GM12878 (cell line): Measurements from ENCODE around the gene INVS. TPM values are rescaled to one million over a fixed set of nuclear protein-coding genes. Genes with fewer than 3 reads are reported as not detected.

Experiments used
- ATAC-seq: fragments of 200-7000 bp; cut with Tn5 transposase; 3 replicates; pipeline ENCODE4 v1.9.1; 2020; ENCODE audit warnings: mild to moderate bottlenecking, moderate library complexity
- BruUV-seq: library from RNA; stranded (reverse); fragments of 400-500 nt; replicated peaks from 2 replicates; lab custom pipeline; 2021; lab: Mats Ljungman, UMichigan
- CTCF ChIA-PET: fragments of 300-600 bp; sonication (Branson Sonifier 250); formaldehyde crosslinking; extraction: SDS; loops from one replicate; lab custom pipeline; 2021; ENCODE audit warnings: inconsistent platforms; lab: Yijun Ruan, JAX
- POLR2A ChIA-PET: fragments of 350-600 bp; formaldehyde crosslinking; extraction: SDS; loops from one replicate; lab custom pipeline; 2021; ENCODE audit warnings: inconsistent platforms; lab: Charles Lee
- RAD21 ChIA-PET: fragments of 300-600 bp; sonication (Branson Sonifier 250); formaldehyde crosslinking; loops from one replicate; lab custom pipeline; 2023; ENCODE audit warnings: antibody characterized with exemption; ENCODE audit not compliant: unreplicated experiment; lab: Charles Lee
- SMC1A ChIA-PET: fragments of 300-600 bp; sonication (Branson Sonifier 250); formaldehyde crosslinking; loops from one replicate; lab custom pipeline; 2023; ENCODE audit not compliant: unreplicated experiment, uncharacterized antibody; lab: Charles Lee
- DNase-seq: peaks from one replicate; pipeline ENCODE4 v3.0.0-alpha.2; 2011; ENCODE audit warnings: low read depth, low spot score
- FAIRE-seq: peaks from 3 replicates; lab custom pipeline; 2011; peaks lifted over from hg19 to GRCh38; lab: Jason Lieb, UNC
- H2AFZ ChIP-seq: 2 replicates; pipeline ENCODE4 v1.6.0; 2011; ENCODE audit warnings: low read depth, low read length, control low read depth; ENCODE audit not compliant: control insufficient read depth
- H3K27ac ChIP-seq: 2 replicates; pipeline ENCODE4 v1.5.1; 2011; ENCODE audit warnings: control low read depth; ENCODE audit not compliant: control insufficient read depth, insufficient read depth
- H3K27me3 ChIP-seq, 2 experiments: replicated peaks in 1 of 2; 2 replicates each; pipeline versions ENCODE4 v1.6.0 to v1.6.1; 2011; ENCODE audit warnings: low read length in 1 of 2; ENCODE audit not compliant: control insufficient read depth in 2 of 2, insufficient read depth in 2 of 2
- H3K36me3 ChIP-seq, 2 experiments: 2 replicates each; pipeline ENCODE4 v1.5.1; 2011; ENCODE audit warnings: low read length in 1 of 2; ENCODE audit not compliant: control insufficient read depth in 2 of 2, insufficient read depth in 2 of 2
- H3K4me1 ChIP-seq: 2 replicates; pipeline ENCODE4 v1.6.1; 2011; ENCODE audit warnings: mild to moderate bottlenecking, low read length, moderate library complexity, mixed read lengths; ENCODE audit not compliant: control insufficient read depth, insufficient read depth
- H3K4me2 ChIP-seq: 2 replicates; pipeline ENCODE4 v1.6.0; 2011; ENCODE audit warnings: control low read depth; ENCODE audit not compliant: control insufficient read depth, insufficient read depth
- H3K4me3 ChIP-seq: fragments of 200-600 bp; sonication (generic); 2 replicates; pipeline ENCODE4 v1.5.1; 2016
- H3K79me2 ChIP-seq: 2 replicates; pipeline ENCODE4 v1.6.0; 2011; ENCODE audit warnings: low read length; ENCODE audit not compliant: control insufficient read depth, insufficient read depth
- H3K9ac ChIP-seq: 2 replicates; pipeline ENCODE4 v1.8.0; 2011; ENCODE audit warnings: low read length, control low read depth, mixed read lengths; ENCODE audit not compliant: control insufficient read depth, insufficient read depth
- H3K9me3 ChIP-seq: replicated peaks from 3 replicates; pipeline ENCODE4 v1.5.1; 2011; ENCODE audit warnings: mild to moderate bottlenecking, low read length; ENCODE audit not compliant: control insufficient read depth, insufficient read depth
- H4K20me1 ChIP-seq: 2 replicates; pipeline ENCODE4 v1.6.0; 2011; ENCODE audit not compliant: control insufficient read depth, insufficient read depth
- ASH2L ChIP-seq: fragments of 300-600, 200-600 bp; sonication (generic); IDR thresholded peaks from 2 replicates; pipeline ENCODE4 v1.6.1; 2017; ENCODE audit warnings: low read depth, mild to moderate bottlenecking, borderline replicate concordance
- BACH1 ChIP-seq: fragments of 450-650 bp; IDR thresholded peaks from 2 replicates; pipeline ENCODE4 v1.6.1; 2017; ENCODE audit warnings: mild to moderate bottlenecking, borderline replicate concordance
- BRCA1 ChIP-seq: IDR thresholded peaks from 2 replicates; pipeline ENCODE4 v1.6.1; 2011; ENCODE audit warnings: low read depth, low read length, improper control_type of control experiment
- CREB1 ChIP-seq: IDR thresholded peaks from 2 replicates; pipeline ENCODE4 v1.6.1; 2012; ENCODE audit warnings: low read depth, mild to moderate bottlenecking, inconsistent platforms
- KLF5 ChIP-seq: fragments of 450-650 bp; IDR thresholded peaks from 2 replicates; pipeline ENCODE4 v1.6.1; 2014; ENCODE audit warnings: mild to moderate bottlenecking; ENCODE audit not compliant: partially characterized antibody
- MTA2 ChIP-seq: fragments of 450-650 bp; IDR thresholded peaks from 2 replicates; pipeline ENCODE4 v1.6.1; 2016; ENCODE audit warnings: low read depth, mild to moderate bottlenecking, moderate library complexity
- MYB ChIP-seq: fragments of 150-350 bp; IDR thresholded peaks from 2 replicates; pipeline ENCODE4 v1.6.1; 2014; ENCODE audit warnings: mild to moderate bottlenecking, low read depth, low read length, borderline replicate concordance
- PML ChIP-seq: IDR thresholded peaks from 2 replicates; pipeline ENCODE4 v1.6.1; 2012; ENCODE audit warnings: low read length, inconsistent platforms
- RAD21 ChIP-seq: IDR thresholded peaks from 2 replicates; pipeline ENCODE4 v1.6.1; 2011; ENCODE audit warnings: mild to moderate bottlenecking, low read depth, low read length, moderate library complexity; ENCODE audit not compliant: insufficient read depth
- RAD51 ChIP-seq: fragments of 450-650 bp; IDR thresholded peaks from 2 replicates; pipeline ENCODE4 v1.6.1; 2016; ENCODE audit warnings: moderate library complexity, mild to moderate bottlenecking, inconsistent platforms
- SPI1 ChIP-seq: IDR thresholded peaks from 2 replicates; pipeline ENCODE4 v1.6.1; 2011; ENCODE audit warnings: low read depth, mild to moderate bottlenecking, low read length, moderate library complexity, borderline replicate concordance; ENCODE audit not compliant: insufficient read depth
- SREBF1 ChIP-seq: IDR thresholded peaks from 2 replicates; pipeline ENCODE4 v1.6.1; 2012; ENCODE audit warnings: mild to moderate bottlenecking, low read length
- STAT3 ChIP-seq: IDR thresholded peaks from 2 replicates; pipeline ENCODE4 v1.6.1; 2011; ENCODE audit warnings: low read depth, low read length, improper control_type of control experiment
- TARDBP ChIP-seq: IDR thresholded peaks from 2 replicates; pipeline ENCODE4 v1.6.1; 2016; ENCODE audit warnings: borderline replicate concordance
- TCF7 ChIP-seq: IDR thresholded peaks from 2 replicates; pipeline ENCODE4 v1.6.1; 2014; ENCODE audit warnings: antibody characterized with exemption, borderline replicate concordance
- ZNF207 ChIP-seq: fragments of 450-650 bp; IDR thresholded peaks from 2 replicates; pipeline ENCODE4 v1.6.1; 2014; ENCODE audit warnings: antibody characterized with exemption, mild to moderate bottlenecking, borderline replicate concordance
- ZNF24 ChIP-seq: fragments of 450-650 bp; IDR thresholded peaks from 2 replicates; pipeline ENCODE4 v1.6.1; 2017; ENCODE audit warnings: antibody characterized with exemption, mild to moderate bottlenecking
- ZNF622 ChIP-seq: fragments of 450-650 bp; IDR thresholded peaks from 2 replicates; pipeline ENCODE4 v1.6.1; 2017; ENCODE audit warnings: mild to moderate bottlenecking, inconsistent platforms
- WGBS: methylation state at CpG from one replicate; pipeline ENCODE4 v1.1.6; 2016; ENCODE audit warnings: low lambda C conversion rate; ENCODE audit not compliant: insufficient replicate concordance, insufficient coverage; ENCODE audit errors: missing lambda C conversion rate; 5-methylcytosine and 5-hydroxymethylcytosine counted together
- in situ Hi-C: fragments of 300-500 bp; cut with MboI; formaldehyde crosslinking; loops from 9 replicates; pipeline ENCODE4 v1.14.3; 2018; ENCODE audit warnings: mixed read lengths
- intact Hi-C: fragments of 100-400 bp; cut with micrococcal nuclease; formaldehyde crosslinking; loops from one replicate; pipeline ENCODE4 v1.14.2; 2022; ENCODE audit not compliant: unreplicated experiment
- polyA plus RNA-seq, 11 experiments: library from polyadenylated mRNA; depleted of rRNA in 4 of 11; unstranded in 6 of 11; stranded (reverse) in 5 of 11; fragments of >200 nt; fragmentation: Nextera tagmentation in 4 of 11; fragmentation: Illumina TruSeq in 1 of 11; extraction: Ambion mirVana in 4 of 11; extraction: Trizol in 1 of 11; gene quantifications; 1 replicate in 1 of 11; 2 replicates in 10 of 11; pipeline versions ENCODE4 v1.2.1 to v1.2.3, GENCODE V29; 2011 to 2016; ENCODE audit warnings: inconsistent platforms in 2 of 11, missing spikeins in 2 of 11, low read depth in 1 of 11
- total RNA-seq, 4 experiments: library from RNA; depleted of rRNA in 3 of 4; stranded (reverse); fragments of >200 nt in 3 of 4; fragmentation: Illumina TruSeq in 1 of 4; extraction: Trizol in 1 of 4; gene quantifications; 2 replicates each; pipeline versions ENCODE4 v1.2.1 to v1.2.3, GENCODE V29; 2013 to 2021
- TF ChIP-seq, protein P1 (sequence below): fragments of 450-650 bp; IDR thresholded peaks from 2 replicates; pipeline ENCODE4 v1.6.1; 2018; ENCODE audit warnings: borderline replicate concordance, mild to moderate bottlenecking; ENCODE audit not compliant: partially characterized antibody
- TF ChIP-seq, protein P2 (sequence below): IDR thresholded peaks from 2 replicates; pipeline ENCODE4 v1.6.1; 2011; ENCODE audit warnings: mild to moderate bottlenecking, low read depth, low read length, moderate library complexity; ENCODE audit not compliant: insufficient replicate concordance

The INVS gene
- total and polyA plus RNA-seq, 10 of the 15 experiments (the other 5 are each of a cell fraction or from before 2014, with no cell fraction given): 0.93 to 20.8 (median 13.2) TPM

DNA sequence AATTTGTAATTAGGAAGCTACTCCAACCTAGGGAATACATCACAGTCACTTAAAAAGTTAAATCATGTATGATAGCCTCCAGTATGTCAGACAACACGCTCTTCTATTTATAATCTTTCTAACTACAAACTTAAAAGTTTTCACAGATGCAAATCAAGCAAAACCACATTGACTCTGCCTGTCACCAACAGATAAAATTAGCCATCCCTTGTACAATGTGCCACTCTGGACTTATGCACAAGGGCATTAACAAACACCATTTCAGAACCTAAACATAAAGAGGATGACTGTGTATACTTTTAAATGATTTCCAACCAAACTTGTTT is 15.0 kb upstream of the INVS start (continued):
- no peak for TF ChIP-seq KLF5
- no peak for TF ChIP-seq ASH2L

DNA sequence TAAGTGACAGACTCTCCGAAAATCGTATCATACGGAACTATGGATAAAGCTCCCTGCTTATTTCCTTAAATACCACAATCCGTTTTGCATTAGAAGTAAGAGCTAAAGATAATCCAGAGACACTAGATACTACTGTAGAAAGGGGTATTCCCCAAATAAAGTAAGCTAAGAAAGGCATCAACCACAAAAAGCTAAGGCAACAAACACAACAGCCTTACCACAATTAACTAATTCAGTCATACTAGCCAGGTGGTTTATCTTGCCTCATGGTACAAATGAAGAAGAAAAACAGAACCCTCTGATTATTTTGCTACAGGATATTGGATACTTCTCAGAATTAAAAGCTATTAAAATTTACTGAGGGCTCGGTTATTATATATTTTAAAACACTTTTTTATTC is 14.3 kb upstream of the INVS start:
- WGBS: under 1% methylated on average over 5 of the region's 5 CpGs
- in situ Hi-C loops: no loop called here
- H4K20me1 ChIP-seq: 0 out of 2 replicates have a peak, but pooled peaks cover 2% of the 10 kb centered on the region
- TF ChIP-seq ZNF622 (no peak), MYB (no peak), CREB1 (peak; percentile 61; the same call in 1 of the 2 replicates), TARDBP (no peak), RAD21 (no peak), BACH1 (peak; percentile 83; the same call in 1 of the 2 replicates), STAT3 (peak; percentile 91; the same call in 1 of the 2 replicates), MTA2 (peak; percentile 94), PML (no peak), BRCA1 (no peak), TCF7 (peak; percentile 67; the same call in 1 of the 2 replicates), RAD51 (0 out of 2 replicates have a peak, but pooled peaks have one; percentile 46), ZNF24 (peak; percentile 92), SREBF1 (no peak), ZNF207 (no peak), SPI1 (no peak)
- TF ChIP-seq, protein P1, sequence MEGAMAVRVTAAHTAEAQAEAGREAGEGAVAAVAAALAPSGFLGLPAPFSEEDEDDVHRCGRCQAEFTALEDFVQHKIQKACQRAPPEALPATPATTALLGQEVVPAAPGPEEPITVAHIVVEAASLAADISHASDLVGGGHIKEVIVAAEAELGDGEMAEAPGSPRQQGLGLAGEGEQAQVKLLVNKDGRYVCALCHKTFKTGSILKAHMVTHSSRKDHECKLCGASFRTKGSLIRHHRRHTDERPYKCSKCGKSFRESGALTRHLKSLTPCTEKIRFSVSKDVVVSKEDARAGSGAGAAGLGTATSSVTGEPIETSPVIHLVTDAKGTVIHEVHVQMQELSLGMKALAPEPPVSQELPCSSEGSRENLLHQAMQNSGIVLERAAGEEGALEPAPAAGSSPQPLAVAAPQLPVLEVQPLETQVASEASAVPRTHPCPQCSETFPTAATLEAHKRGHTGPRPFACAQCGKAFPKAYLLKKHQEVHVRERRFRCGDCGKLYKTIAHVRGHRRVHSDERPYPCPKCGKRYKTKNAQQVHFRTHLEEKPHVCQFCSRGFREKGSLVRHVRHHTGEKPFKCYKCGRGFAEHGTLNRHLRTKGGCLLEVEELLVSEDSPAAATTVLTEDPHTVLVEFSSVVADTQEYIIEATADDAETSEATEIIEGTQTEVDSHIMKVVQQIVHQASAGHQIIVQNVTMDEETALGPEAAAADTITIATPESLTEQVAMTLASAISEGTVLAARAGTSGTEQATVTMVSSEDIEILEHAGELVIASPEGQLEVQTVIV: no peak
- TF ChIP-seq, protein P2, sequence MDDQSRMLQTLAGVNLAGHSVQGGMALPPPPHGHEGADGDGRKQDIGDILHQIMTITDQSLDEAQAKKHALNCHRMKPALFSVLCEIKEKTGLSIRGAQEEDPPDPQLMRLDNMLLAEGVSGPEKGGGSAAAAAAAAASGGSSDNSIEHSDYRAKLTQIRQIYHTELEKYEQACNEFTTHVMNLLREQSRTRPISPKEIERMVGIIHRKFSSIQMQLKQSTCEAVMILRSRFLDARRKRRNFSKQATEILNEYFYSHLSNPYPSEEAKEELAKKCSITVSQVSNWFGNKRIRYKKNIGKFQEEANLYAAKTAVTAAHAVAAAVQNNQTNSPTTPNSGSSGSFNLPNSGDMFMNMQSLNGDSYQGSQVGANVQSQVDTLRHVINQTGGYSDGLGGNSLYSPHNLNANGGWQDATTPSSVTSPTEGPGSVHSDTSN: no peak

More for the DNA sequence above, 14.3 kb upstream of the INVS start:
- intact Hi-C loops: loop anchor here (1.0 to 5.0 kb wide), 3 partner anchors 15 to 262 kb away; partner anchors contain the start of genes INVS and NR4A3
- Histone ChIP-seq H3K27me3 (no peaks in the 10 kb centered on the region), H3K9ac (no peak overlapping the region), H3K9me3 (no peaks in the 10 kb centered on the region), H3K79me2 (peaks cover 93% of the 10 kb centered on the region), H3K27ac (peak overlapping the region; percentile 94), H3K4me3 (no peak overlapping the region), H3K4me2 (peak overlapping the region; percentile 96), H3K36me3 (no peaks in the 10 kb centered on the region), H2AFZ (no peak overlapping the region), H3K4me1 (peaks cover 32% of the 10 kb centered on the region)
- CTCF ChIA-PET: interaction anchor here (0.7 to 5.4 kb wide), 10 partner anchors 11 to 900 kb away, joined by 3 to 35 read pairs (median 4); partner anchors contain the start of gene ERP44
- RAD21 ChIA-PET: interaction anchor here (0.6 to 4.5 kb wide), 15 partner anchors 10 to 840 kb away, joined by 3 to 39 read pairs (median 5); no protein-coding TSS in a partner anchor
- no TSS peak for BruUV-seq
- SMC1A ChIA-PET: interaction anchor here (0.7 to 5.2 kb wide), 15 partner anchors 8 to 907 kb away, joined by 3 to 63 read pairs (median 4); no protein-coding TSS in a partner anchor
- DNase-seq (peak; percentile 71), ATAC-seq (peak; percentile 86), FAIRE-seq (peak; percentile 56)
- POLR2A ChIA-PET: interaction anchor here (0.8 to 1.4 kb wide), 6 partner anchors 10 to 260 kb away, joined by 3 to 4 read pairs (median 3); no protein-coding TSS in a partner anchor
